ENCODE measurements around the gene ANLN.

DNA sequence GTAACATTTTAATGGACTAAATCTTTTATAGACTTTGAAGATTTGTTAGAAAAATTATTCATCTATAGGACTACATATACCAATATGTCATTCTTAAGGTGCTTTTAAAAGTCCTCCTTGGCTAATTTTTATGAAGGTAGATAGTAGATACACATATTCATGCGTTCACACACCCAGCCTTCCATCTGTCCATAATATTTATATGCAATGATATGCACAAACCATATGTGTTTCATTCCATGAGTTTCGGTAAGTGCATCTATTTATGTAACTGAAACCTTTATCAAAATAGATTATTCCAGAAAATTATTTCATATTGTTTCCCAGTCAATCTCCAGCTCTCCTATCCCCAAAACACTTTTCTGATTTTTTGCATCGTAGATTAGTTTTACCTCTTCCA is 101.7 kb downstream of the ANLN start:
- TF ChIP-seq, protein P1, sequence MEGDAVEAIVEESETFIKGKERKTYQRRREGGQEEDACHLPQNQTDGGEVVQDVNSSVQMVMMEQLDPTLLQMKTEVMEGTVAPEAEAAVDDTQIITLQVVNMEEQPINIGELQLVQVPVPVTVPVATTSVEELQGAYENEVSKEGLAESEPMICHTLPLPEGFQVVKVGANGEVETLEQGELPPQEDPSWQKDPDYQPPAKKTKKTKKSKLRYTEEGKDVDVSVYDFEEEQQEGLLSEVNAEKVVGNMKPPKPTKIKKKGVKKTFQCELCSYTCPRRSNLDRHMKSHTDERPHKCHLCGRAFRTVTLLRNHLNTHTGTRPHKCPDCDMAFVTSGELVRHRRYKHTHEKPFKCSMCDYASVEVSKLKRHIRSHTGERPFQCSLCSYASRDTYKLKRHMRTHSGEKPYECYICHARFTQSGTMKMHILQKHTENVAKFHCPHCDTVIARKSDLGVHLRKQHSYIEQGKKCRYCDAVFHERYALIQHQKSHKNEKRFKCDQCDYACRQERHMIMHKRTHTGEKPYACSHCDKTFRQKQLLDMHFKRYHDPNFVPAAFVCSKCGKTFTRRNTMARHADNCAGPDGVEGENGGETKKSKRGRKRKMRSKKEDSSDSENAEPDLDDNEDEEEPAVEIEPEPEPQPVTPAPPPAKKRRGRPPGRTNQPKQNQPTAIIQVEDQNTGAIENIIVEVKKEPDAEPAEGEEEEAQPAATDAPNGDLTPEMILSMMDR (tag by site-specific recombination; IDR thresholded peaks at IDR 0.05), result no peak
- TF ChIP-seq, protein P2, sequence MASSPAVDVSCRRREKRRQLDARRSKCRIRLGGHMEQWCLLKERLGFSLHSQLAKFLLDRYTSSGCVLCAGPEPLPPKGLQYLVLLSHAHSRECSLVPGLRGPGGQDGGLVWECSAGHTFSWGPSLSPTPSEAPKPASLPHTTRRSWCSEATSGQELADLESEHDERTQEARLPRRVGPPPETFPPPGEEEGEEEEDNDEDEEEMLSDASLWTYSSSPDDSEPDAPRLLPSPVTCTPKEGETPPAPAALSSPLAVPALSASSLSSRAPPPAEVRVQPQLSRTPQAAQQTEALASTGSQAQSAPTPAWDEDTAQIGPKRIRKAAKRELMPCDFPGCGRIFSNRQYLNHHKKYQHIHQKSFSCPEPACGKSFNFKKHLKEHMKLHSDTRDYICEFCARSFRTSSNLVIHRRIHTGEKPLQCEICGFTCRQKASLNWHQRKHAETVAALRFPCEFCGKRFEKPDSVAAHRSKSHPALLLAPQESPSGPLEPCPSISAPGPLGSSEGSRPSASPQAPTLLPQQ (tag by site-specific recombination; IDR thresholded peaks at IDR 0.05), result no peak
- TF ChIP-seq ZNF341 (tag by site-specific recombination; IDR thresholded peaks at IDR 0.05; ENCODE audit: low read depth) (no peak), ZBTB6 (tag by site-specific recombination; IDR thresholded peaks at IDR 0.05) (no peak), KLF7 (tag by site-specific recombination; IDR thresholded peaks at IDR 0.05; ENCODE audit: borderline replicate concordance) (no peak), ZNF174 (tag by site-specific recombination; IDR thresholded peaks at IDR 0.05) (no peak), ZNF544 (tag by site-specific recombination; IDR thresholded peaks at IDR 0.05) (no peak), ZNF404 (tag by site-specific recombination; IDR thresholded peaks at IDR 0.05) (no peak), REST (tag by site-specific recombination; IDR thresholded peaks at IDR 0.05) (no peak), TCF7L2 (IDR thresholded peaks at IDR 0.05; ENCODE audit: borderline replicate concordance, low read depth, low read length) (no peak)

All from HEK293 (cell line).